ENCODE measurements around the gene DNAJB2.

- no peak for TF ChIP-seq CTBP2 (IDR thresholded peaks at IDR 0.05; ENCODE audit: borderline replicate concordance, insufficient read depth, insufficient read length, low read length)
- no peak for TF ChIP-seq POLR2AphosphoS5 (IDR thresholded peaks at IDR 0.05; ENCODE audit: low read depth, low read length)
- TF ChIP-seq SUZ12 (IDR thresholded peaks at IDR 0.05; ENCODE audit: low read length) = no peak
- no peak for TF ChIP-seq POLR2A (IDR thresholded peaks at IDR 0.05; ENCODE audit: control extremely low read depth in 1 of 2, low read depth in 2 of 2, low read length in 2 of 2)
- TF ChIP-seq, protein P1, sequence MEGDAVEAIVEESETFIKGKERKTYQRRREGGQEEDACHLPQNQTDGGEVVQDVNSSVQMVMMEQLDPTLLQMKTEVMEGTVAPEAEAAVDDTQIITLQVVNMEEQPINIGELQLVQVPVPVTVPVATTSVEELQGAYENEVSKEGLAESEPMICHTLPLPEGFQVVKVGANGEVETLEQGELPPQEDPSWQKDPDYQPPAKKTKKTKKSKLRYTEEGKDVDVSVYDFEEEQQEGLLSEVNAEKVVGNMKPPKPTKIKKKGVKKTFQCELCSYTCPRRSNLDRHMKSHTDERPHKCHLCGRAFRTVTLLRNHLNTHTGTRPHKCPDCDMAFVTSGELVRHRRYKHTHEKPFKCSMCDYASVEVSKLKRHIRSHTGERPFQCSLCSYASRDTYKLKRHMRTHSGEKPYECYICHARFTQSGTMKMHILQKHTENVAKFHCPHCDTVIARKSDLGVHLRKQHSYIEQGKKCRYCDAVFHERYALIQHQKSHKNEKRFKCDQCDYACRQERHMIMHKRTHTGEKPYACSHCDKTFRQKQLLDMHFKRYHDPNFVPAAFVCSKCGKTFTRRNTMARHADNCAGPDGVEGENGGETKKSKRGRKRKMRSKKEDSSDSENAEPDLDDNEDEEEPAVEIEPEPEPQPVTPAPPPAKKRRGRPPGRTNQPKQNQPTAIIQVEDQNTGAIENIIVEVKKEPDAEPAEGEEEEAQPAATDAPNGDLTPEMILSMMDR (IDR thresholded peaks at IDR 0.05; ENCODE audit: control extremely low read depth in 1 of 3, insufficient read depth in 1 of 3, low read depth in 1 of 3, low read length in 3 of 3) = no peak
- no peak for TF ChIP-seq MAX (IDR thresholded peaks at IDR 0.05)
- no peak for TF ChIP-seq EZH2 (IDR thresholded peaks at IDR 0.05; ENCODE audit: low read depth, low read length, severe bottlenecking)
- TF ChIP-seq KDM5A (IDR thresholded peaks at IDR 0.05; ENCODE audit: low read length) = no peak
- TF ChIP-seq TEAD4 (IDR thresholded peaks at IDR 0.05; ENCODE audit: low read depth, low read length) = no peak
- no peak for TF ChIP-seq EGR1 (IDR thresholded peaks at IDR 0.05; ENCODE audit: borderline replicate concordance, low read depth, low read length)
- no peak for TF ChIP-seq YY1 (IDR thresholded peaks at IDR 0.05; ENCODE audit: low read depth, low read length)
- no peak for TF ChIP-seq FOSL1 (IDR thresholded peaks at IDR 0.05; ENCODE audit: insufficient read depth, low read depth, low read length)
- no peak for TF ChIP-seq BRCA1 (IDR thresholded peaks at IDR 0.05; ENCODE audit: low read depth, low read length)
These were observed 32.6 kb upstream of the DNAJB2 start for GRCh38 chr2:219246559-219246958.

Measured in H1 (cell line).